HEK293 (cell line): ENCODE measurements around the gene TAF11L11.
"Not testable (repeated sequence)": the region's sequence is repeated elsewhere in the genome, so short reads cannot be mapped to it uniquely, and the experiment has no call there.

Experiments used
- CTCF ChIA-PET: fragments of 350-600 bp; formaldehyde crosslinking; extraction: SDS; loops from one replicate; lab custom pipeline; 2021; ENCODE audit warnings: antibody characterized with exemption; lab: Yijun Ruan, JAX
- POLR2A ChIA-PET: fragments of 300-600 bp; formaldehyde crosslinking; extraction: SDS; loops from one replicate; lab custom pipeline; 2020; ENCODE audit warnings: antibody characterized with exemption, inconsistent platforms; lab: Yijun Ruan, JAX
- H3K27ac ChIP-seq: fragments of 200-500 bp; sonication (Bioruptor generic); 2 replicates; pipeline ENCODE4 v1.5.1; 2014; ENCODE audit warnings: low read depth, low read length, control low read depth, inconsistent platforms; ENCODE audit errors: extremely low read depth
- H3K36me3 ChIP-seq, 2 experiments: fragments of 200-500 bp in 1 of 2; sonication (Bioruptor generic) in 1 of 2; 1 replicate in 1 of 2; 2 replicates in 1 of 2; pipeline ENCODE4 v1.5.1; 2014 to 2017; ENCODE audit warnings: inconsistent platforms in 2 of 2, low read length in 2 of 2; ENCODE audit not compliant: control insufficient read depth in 2 of 2, insufficient read depth in 1 of 2
- H3K4me1 ChIP-seq: fragments of 200-500 bp; sonication (Bioruptor generic); 2 replicates; pipeline ENCODE4 v1.5.1; 2014; ENCODE audit warnings: mild to moderate bottlenecking, low read length, inconsistent platforms; ENCODE audit not compliant: control insufficient read depth, insufficient read depth
- H3K4me3 ChIP-seq: 2 replicates; pipeline ENCODE4 v1.5.1; 2011; ENCODE audit warnings: low read depth, mild to moderate bottlenecking, control low read depth, low read length, moderate library complexity
- H3K9me3 ChIP-seq: fragments of 200-500 bp; sonication (Bioruptor generic); 2 replicates; pipeline ENCODE4 v1.5.1; 2014; ENCODE audit warnings: low read depth, low read length, inconsistent platforms; ENCODE audit not compliant: control insufficient read depth, insufficient read depth
- PRDM6 ChIP-seq: fragments of 450-650 bp; formaldehyde crosslinking; IDR thresholded peaks from 2 replicates; pipeline ENCODE4 v1.5.1; 2017; ENCODE audit warnings: missing biosample characterization, missing genetic modification characterization
- SCRT2 ChIP-seq: fragments of 450-650 bp; formaldehyde crosslinking; IDR thresholded peaks from 2 replicates; pipeline ENCODE4 v1.5.1; 2016; ENCODE audit warnings: missing biosample characterization, missing genetic modification characterization
- TRIM28 ChIP-seq: IDR thresholded peaks from 2 replicates; pipeline ENCODE4 v1.6.1; 2011; ENCODE audit warnings: low read length, control low read depth, borderline replicate concordance
- ZBTB21 ChIP-seq: fragments of 450-650 bp; formaldehyde crosslinking; IDR thresholded peaks from 2 replicates; pipeline ENCODE4 v1.5.1; 2017; ENCODE audit warnings: missing biosample characterization, missing genetic modification characterization
- ZNF404 ChIP-seq: fragments of 450-650 bp; formaldehyde crosslinking; IDR thresholded peaks from 2 replicates; pipeline ENCODE4 v1.5.1; 2017; ENCODE audit warnings: missing biosample characterization, missing genetic modification characterization
- ZNF473 ChIP-seq: fragments of 450-650 bp; formaldehyde crosslinking; IDR thresholded peaks from 2 replicates; pipeline ENCODE4 v1.5.1; 2017; ENCODE audit warnings: missing biosample characterization, missing genetic modification characterization
- ZNF596 ChIP-seq: fragments of 450-650 bp; IDR thresholded peaks from 2 replicates; pipeline ENCODE4 v1.5.0; 2018; ENCODE audit warnings: missing biosample characterization, mild to moderate bottlenecking, missing genetic modification characterization, moderate library complexity
- ZNF76 ChIP-seq: fragments of 450-650 bp; formaldehyde crosslinking; IDR thresholded peaks from 2 replicates; pipeline ENCODE4; 2016; ENCODE audit warnings: low read depth, missing biosample characterization, missing genetic modification characterization, borderline replicate concordance
- ZNF768 ChIP-seq: fragments of 450-650 bp; formaldehyde crosslinking; IDR thresholded peaks from 2 replicates; pipeline ENCODE4 v1.5.1; 2018; ENCODE audit warnings: missing biosample characterization, mild to moderate bottlenecking, missing genetic modification characterization
- ZNF776 ChIP-seq: fragments of 450-650 bp; formaldehyde crosslinking; IDR thresholded peaks from 2 replicates; pipeline ENCODE4 v1.5.0; 2017; ENCODE audit warnings: missing biosample characterization, missing genetic modification characterization, borderline replicate concordance

TAF11L11 gene

GRCh38 chr5:17634160-17634559, 30.2 kb downstream of the TAF11L11 start, which contains the start of gene TAF11L14:
TAF11L14 (plus strand) TSS chr5:17634460.
- Histone ChIP-seq H3K27ac (no peak within 1 kb of the TSS), H3K9me3 (no peaks in the 10 kb centered on the region), H3K4me1 (no peaks in the 10 kb centered on the region), H3K36me3 (no peaks in the 10 kb centered on the region), H3K4me3 (no peak within 1 kb of the TSS)
- no peak for TF ChIP-seq ZNF596 (tag by site-specific recombination)
- TF ChIP-seq SCRT2 (tag by site-specific recombination) = no peak
- no peak for TF ChIP-seq ZBTB21 (tag by site-specific recombination)
- no peak for TF ChIP-seq ZNF404 (tag by site-specific recombination)
- TF ChIP-seq ZNF473 (tag by site-specific recombination) = no peak
- TF ChIP-seq PRDM6 (tag by site-specific recombination) = no peak
- no peak for TF ChIP-seq ZNF776 (tag by site-specific recombination)
- TF ChIP-seq TRIM28 = no peak
- TF ChIP-seq ZNF76 (tag by site-specific recombination) = no peak
- TF ChIP-seq ZNF768 (tag by site-specific recombination) = no peak
- POLR2A ChIA-PET = no interaction called here
- CTCF ChIA-PET = no interaction called here

- H3K4me3 ChIP-seq, POLR2A ChIA-PET, H3K4me1 ChIP-seq, H3K27ac ChIP-seq, H3K36me3 ChIP-seq, H3K9me3 ChIP-seq: not testable (repeated sequence)
- CTCF ChIA-PET = interaction anchor here (0.6 kb wide), 1 partner anchor 433 kb away, joined by 5 read pairs; no protein-coding TSS in a partner anchor
Observed at GRCh38 chr5:17649232-17649631, 45.2 kb downstream of the TAF11L11 start.

GRCh38 chr5:17655201-17655759, 51.3 kb downstream of the TAF11L11 start:
- H3K9me3 ChIP-seq, H3K4me3 ChIP-seq, POLR2A ChIA-PET, H3K4me1 ChIP-seq, CTCF ChIA-PET, H3K36me3 ChIP-seq, H3K27ac ChIP-seq: not testable (repeated sequence)
